Colonic mucosa (tissue), 4 donors: Measurements from ENCODE around the gene THBS3. TPM values are rescaled to one million over a fixed set of nuclear protein-coding genes. Genes with fewer than 3 reads are reported as not detected.
A peak's percentile ranks its signal among the peaks of the same experiment; 100 is the strongest.
"Not testable (repeated sequence)": the region's sequence is repeated elsewhere in the genome, so short reads cannot be mapped to it uniquely, and the experiment has no call there.

Source experiments
- DNase-seq: peaks from one replicate; pipeline ENCODE4 v3.0.0-alpha.2; 2020
- H3K27ac ChIP-seq: fragments of 200-600 bp; one replicate; pipeline ENCODE4 v1.8.0; 2021
- H3K27me3 ChIP-seq: fragments of 200-600 bp; one replicate; pipeline ENCODE4 v1.8.0; 2021
- H3K36me3 ChIP-seq: fragments of 200-600 bp; one replicate; pipeline ENCODE4 v1.8.0; 2021
- H3K4me1 ChIP-seq: fragments of 200-600 bp; one replicate; pipeline ENCODE4 v1.8.0; 2021; ENCODE audit warnings: mild to moderate bottlenecking
- H3K4me3 ChIP-seq: fragments of 200-600 bp; one replicate; pipeline ENCODE4 v1.8.0; 2021
- H3K9ac ChIP-seq, 2 donors: one replicate each; pipeline ENCODE4 v1.7.0; 2013; ENCODE audit warnings: control low read depth in 2 of 2, low read depth in 2 of 2, low read length in 2 of 2
- H3K9me3 ChIP-seq: fragments of 200-600 bp; one replicate; pipeline ENCODE4 v1.8.0; 2021
- CTCF ChIP-seq: fragments of 200-600 bp; IDR thresholded peaks from one replicate; pipeline ENCODE4 v1.8.0; 2022; ENCODE audit warnings: antibody characterized with exemption, mild to moderate bottlenecking
- intact Hi-C: fragments of 100-400 bp; cut with DNase I; formaldehyde crosslinking; loops from one replicate; pipeline ENCODE4 v1.14.1; 2022
- total RNA-seq, 2 donors: library from RNA; stranded (reverse); fragmentation: NEBNext Ultra II Directional in 1 of 2; extraction: Animal tissue kit (Norgen Biotek cat#: 25700) in 1 of 2; gene quantifications; one replicate each; pipeline ENCODE4 v1.2.1, GENCODE V29; 2021
- donor health status: healthy.
- donor health status: DM: no; HTN: no; CAD: no.
- donor health status: DM: no; HTN: no; CAD: no.

The THBS3 gene
- total RNA-seq, 2 donors from 2014 or later = 12.2 to 16.0 TPM

- Histone ChIP-seq H3K9me3 (no peaks in the 10 kb centered on the region), H3K4me1 (peaks cover 13% of the 10 kb centered on the region), H3K9ac (peak overlapping the region in 1 of 2 donors; percentile 70), H3K27me3 (no peaks in the 10 kb centered on the region), H3K4me3 (no peak overlapping the region), H3K36me3 (peaks cover 7% of the 10 kb centered on the region), H3K27ac (no peak overlapping the region)
- peak; percentile 93 for DNase-seq
- intact Hi-C loops = loop anchor here (1.0 kb wide), 1 partner anchor 76 kb away; no protein-coding TSS in a partner anchor
- peak; percentile 89 for TF ChIP-seq CTCF
These were observed 40.3 kb downstream of the THBS3 start for GRCh38 chr1:155167166-155168104.

- no peaks in the 10 kb centered on the region for H3K9me3 ChIP-seq
- peak; percentile 31 for DNase-seq
- intact Hi-C loops = no loop called here
- H3K4me1 ChIP-seq = peaks cover 7% of the 10 kb centered on the region
- H3K4me3 ChIP-seq = no peak overlapping the region
- H3K36me3 ChIP-seq = peaks cover 7% of the 10 kb centered on the region
- TF ChIP-seq CTCF = no peak
- H3K27me3 ChIP-seq = no peaks in the 10 kb centered on the region
- H3K9ac ChIP-seq = no peak overlapping the region
- no peak overlapping the region for H3K27ac ChIP-seq
These were observed 41.1 kb downstream of the THBS3 start for GRCh38 chr1:155166471-155167165.

- no peak for TF ChIP-seq CTCF
- no peaks in the 10 kb centered on the region for H3K9me3 ChIP-seq
- peaks cover 7% of the 10 kb centered on the region for H3K36me3 ChIP-seq
- no peak overlapping the region for H3K4me3 ChIP-seq
- no peak for DNase-seq
- no peak overlapping the region for H3K27ac ChIP-seq
- no peaks in the 10 kb centered on the region for H3K27me3 ChIP-seq
- no peak overlapping the region for H3K9ac ChIP-seq
- intact Hi-C loops = no loop called here
- peaks cover 7% of the 10 kb centered on the region for H3K4me1 ChIP-seq
These were observed 41.6 kb downstream of the THBS3 start for GRCh38 chr1:155166051-155166470.

GRCh38 chr1:155164625-155165024 is 43.1 kb downstream of the THBS3 start:
- H3K27ac ChIP-seq, H3K36me3 ChIP-seq, H3K9ac ChIP-seq, H3K9me3 ChIP-seq, intact Hi-C loops, H3K4me1 ChIP-seq, H3K4me3 ChIP-seq, DNase-seq, H3K27me3 ChIP-seq: not testable (repeated sequence)

- DNase-seq, H3K4me3 ChIP-seq, H3K4me1 ChIP-seq, H3K27me3 ChIP-seq, intact Hi-C loops, H3K36me3 ChIP-seq, H3K9me3 ChIP-seq, H3K27ac ChIP-seq, H3K9ac ChIP-seq: not testable (repeated sequence)
These were observed 43.9 kb downstream of the THBS3 start for GRCh38 chr1:155163785-155164184.

GRCh38 chr1:155162631-155163030 is 45.1 kb downstream of the THBS3 start:
- H3K36me3 ChIP-seq, H3K9me3 ChIP-seq, H3K9ac ChIP-seq, H3K27ac ChIP-seq, DNase-seq, intact Hi-C loops, H3K4me1 ChIP-seq, H3K27me3 ChIP-seq, H3K4me3 ChIP-seq: not testable (repeated sequence)
